Measurements from ENCODE around the gene BARHL2.

BARHL2 gene

DNA sequence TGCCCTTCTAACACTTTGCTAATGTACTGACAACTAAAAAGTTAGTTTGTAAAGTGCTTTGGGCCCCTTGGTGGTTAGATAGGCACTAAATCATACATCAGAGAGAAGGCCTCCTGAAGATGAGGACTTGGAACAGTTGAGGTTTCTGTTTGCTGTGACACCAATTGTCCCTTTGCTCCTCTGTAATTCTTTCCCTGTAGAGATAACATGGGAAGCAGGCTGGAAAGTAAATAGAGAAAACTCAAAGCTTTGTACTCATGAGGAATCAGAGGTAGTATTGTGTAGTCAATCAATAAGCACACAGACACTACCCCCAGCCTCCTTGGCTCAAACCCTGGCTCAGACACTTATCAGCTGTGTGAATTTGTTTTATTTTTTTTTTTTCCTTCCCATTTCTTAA, 31.6 kb upstream of the BARHL2 start:
- no peak for TF ChIP-seq CTCF (IDR thresholded peaks at IDR 0.05; ENCODE audit: borderline replicate concordance, insufficient read depth, low read depth, low read length)
- H3K4me3 ChIP-seq (ENCODE audit: low read depth, low read length): no peak overlapping the region

- no peak overlapping the region for H3K4me3 ChIP-seq (ENCODE audit: low read depth, low read length)
- TF ChIP-seq CTCF (IDR thresholded peaks at IDR 0.05; ENCODE audit: borderline replicate concordance, insufficient read depth, low read depth, low read length): no peak
Measured at GRCh38 chr1:90746857-90747256, 29.8 kb upstream of the BARHL2 start.

DNA sequence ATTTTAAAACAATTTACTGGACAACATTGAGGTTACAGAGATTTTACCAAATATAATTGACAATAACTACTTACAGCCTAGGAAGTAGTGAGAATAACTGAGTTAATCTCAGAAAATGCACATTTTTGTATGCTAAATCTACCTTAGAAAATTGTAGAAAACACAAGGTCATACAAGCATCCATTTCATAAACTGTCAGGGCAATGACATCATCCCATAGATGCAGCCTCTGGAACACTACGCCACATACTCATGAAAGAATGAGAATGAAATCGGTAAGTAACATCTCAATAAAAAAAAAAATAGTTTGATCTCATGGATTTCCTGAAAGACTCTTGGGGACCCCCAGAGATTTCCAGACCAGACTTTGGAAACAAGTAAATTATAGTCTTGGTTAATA, 28.9 kb upstream of the BARHL2 start:
- no peak for TF ChIP-seq CTCF (IDR thresholded peaks at IDR 0.05; ENCODE audit: borderline replicate concordance, insufficient read depth, low read depth, low read length)
- no peak overlapping the region for H3K4me3 ChIP-seq (ENCODE audit: low read depth, low read length)

- no peak for TF ChIP-seq CTCF (IDR thresholded peaks at IDR 0.05; ENCODE audit: borderline replicate concordance, insufficient read depth, low read depth, low read length)
- H3K4me3 ChIP-seq (ENCODE audit: low read depth, low read length): no peak overlapping the region
Measured at GRCh38 chr1:90732136-90732535, 15.0 kb upstream of the BARHL2 start.

- no peak overlapping the region for H3K4me3 ChIP-seq (ENCODE audit: low read depth, low read length)
- TF ChIP-seq CTCF (IDR thresholded peaks at IDR 0.05; ENCODE audit: borderline replicate concordance, insufficient read depth, low read depth, low read length): no peak
Measured at GRCh38 chr1:90731382-90732050, 14.4 kb upstream of the BARHL2 start.

DNA sequence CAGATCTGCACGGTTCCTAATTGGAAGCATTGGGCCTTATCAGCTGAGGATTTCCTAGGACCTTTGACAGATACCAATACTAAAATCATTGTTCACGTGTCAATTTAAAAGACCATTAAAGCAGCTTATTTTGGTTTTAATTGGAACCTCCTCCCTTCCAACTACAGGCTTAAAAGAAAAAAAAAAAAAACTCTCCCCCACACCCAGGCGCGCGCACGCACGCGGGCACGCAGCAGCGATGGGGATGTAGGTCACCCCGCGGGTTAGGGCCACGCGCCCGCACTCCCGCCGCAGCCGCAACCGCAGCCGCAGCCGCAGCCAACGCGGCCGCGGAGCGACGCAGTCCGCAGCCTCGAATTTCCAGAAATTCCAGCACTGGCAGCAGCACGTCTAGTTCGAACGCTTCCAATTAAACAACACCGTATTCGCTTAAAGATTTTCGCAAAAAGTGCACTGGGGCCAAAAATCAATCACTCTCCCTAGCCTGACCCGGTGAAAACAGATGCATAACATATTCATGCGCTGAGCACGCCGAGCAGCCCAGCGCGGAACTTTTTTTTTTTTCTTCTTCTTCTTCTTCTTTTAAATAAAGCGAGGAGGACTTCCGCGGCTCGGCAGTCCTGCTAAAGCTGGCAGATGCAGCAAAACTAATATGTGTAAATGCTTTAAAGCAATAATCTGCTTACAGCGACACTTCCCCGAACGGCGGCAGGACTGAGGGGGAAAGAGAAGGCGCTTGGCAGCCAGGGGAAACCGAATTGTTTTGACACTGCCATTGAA, 13.3 kb upstream of the BARHL2 start:
- no peak for TF ChIP-seq CTCF (IDR thresholded peaks at IDR 0.05; ENCODE audit: borderline replicate concordance, insufficient read depth, low read depth, low read length)
- no peak overlapping the region for H3K4me3 ChIP-seq (ENCODE audit: low read depth, low read length)
